Activated CD4-positive, CD25-positive, alpha-beta regulatory T cell treated with anti-CD3 and anti-CD28 coated beads, Interleukin-2, amount 50 U/mL, for 72 hours (primary cell): ENCODE measurements around the gene GTF3A.
A peak's percentile ranks its signal among the peaks of the same experiment; 100 is the strongest.

Experiments
- DNase-seq: peaks from one replicate; pipeline ENCODE4 v3.0.0; 2021

GTF3A gene

DNA sequence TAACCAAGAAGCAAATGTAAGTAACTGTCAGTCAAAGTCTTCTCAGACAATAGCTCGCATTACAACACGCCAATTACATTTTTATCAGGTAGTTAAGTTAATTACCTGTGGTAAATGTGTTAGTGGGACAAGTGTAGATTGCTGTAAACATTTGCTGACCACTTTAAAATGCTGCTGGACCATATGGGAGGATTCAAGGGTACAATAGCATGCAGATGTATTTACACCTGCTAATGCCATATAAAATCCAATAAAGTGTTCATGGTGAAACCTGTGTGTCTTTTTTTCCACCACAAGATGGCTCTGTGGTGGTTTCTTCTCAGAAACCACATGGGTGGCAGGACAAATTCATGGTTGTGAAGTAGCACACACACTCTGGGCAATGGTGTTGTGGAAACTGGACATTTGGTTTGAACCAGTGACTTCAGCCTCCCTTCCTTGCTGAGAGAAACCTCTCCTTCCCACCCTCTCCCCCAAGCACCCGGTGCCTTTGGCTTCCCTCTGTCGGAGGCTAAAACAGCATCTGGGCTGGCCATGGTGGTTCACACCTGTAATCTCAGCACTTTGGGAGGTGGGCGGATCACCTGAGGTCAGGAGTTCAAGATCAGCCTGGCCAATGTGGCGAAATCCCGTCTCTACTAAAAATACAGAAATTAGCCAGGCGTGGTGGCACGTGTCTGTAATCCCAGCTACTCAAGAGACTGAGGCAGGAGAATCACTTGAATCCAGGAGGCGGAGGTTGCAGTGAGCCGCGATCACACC lies 18.1 kb upstream of the GTF3A start:
- DNase-seq = no peak

DNA sequence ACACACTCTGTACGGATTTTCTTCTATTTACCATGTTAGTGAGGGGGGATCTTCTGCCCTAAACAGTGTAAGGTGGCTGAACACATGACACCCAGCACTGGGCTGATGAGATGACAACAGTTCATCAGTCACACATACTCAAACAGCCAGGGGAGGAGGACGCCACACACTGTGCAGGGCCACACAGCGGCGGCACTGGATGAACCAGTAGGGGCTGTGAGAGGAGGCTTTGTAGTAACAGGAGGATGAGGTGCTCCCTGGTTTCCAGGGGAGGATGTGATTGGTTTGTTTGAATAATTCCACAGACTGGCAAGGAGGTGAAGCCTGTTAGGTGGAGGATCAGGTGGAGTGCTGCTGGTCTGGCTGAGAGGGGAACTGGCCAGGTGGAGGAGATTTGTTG lies 16.3 kb upstream of the GTF3A start:
- no peak for DNase-seq

DNA sequence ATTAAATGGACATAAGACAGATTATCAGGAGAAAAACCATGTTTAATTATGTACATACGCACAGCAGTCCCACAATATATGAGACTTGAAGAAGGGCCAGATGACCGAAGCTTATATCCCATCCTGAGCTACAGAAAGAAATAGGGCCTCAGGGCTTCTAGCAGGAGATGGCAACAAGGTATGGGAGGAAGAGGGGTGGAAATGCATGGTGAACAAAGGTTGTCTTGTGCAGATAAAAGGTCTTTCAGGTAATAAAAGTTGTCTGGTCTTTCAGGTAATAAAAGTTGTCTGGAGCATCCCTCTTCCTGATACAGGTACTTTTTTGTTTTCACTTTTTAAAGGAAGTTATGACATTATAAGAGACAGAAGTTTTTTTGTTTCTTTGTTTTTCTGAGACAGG lies 15.4 kb upstream of the GTF3A start:
- DNase-seq = no peak

DNA sequence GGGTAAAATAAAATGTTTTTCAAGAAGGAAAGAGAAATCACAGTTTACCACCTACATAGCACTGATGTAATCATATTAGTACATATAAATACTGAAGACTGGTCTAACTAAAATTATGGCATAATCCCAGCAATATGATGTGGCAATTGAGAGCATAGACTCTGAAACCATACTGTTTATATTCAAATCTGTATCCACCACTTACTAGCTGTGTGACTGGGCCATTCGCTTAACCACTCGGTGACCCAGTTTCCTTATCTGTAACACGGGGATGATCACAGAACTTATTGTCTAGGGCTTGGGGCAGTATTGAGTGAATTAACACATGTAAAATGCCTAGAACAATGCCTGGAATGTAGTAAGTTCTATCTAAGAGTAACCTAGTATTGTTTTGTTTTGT lies 13.1 kb upstream of the GTF3A start:
- DNase-seq = no peak

DNA sequence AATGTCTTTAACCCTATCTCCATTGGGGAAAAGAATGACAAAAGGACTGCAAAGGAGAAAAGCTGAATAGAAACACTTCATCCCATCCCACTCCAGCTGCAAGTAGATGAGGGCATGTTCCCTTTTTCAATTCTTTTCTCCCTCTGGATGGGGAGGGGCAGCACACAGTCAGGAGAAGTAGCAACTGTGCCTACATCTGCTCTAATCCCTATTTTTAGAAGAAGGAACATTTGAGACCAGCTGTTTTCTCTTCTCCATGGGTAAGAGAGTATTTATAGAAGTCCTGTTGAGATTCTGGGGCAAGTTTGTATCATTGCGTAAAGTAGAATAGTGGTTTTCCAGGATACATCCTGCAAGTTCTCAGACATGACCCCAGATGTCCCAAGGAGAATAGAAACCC lies 9.3 kb upstream of the GTF3A start:
- DNase-seq = no peak

DNA sequence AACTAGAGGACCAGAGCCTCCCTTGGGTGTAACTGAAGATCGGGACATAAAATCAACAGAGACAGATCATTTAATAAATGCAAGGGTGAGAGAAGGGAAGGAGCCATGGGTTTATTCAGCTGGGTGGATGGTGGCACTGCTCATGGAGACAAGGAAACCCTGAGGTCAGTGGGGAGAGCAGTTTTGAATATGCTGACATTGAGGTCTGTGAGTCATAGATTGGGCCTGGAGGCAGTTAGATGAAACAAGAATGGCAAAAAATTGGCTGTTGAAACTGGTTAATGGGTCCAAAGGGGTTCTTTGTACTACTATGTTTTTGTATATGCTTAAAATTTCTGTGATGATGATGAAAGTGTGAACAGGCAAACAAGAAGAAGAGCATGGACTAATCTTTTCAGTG lies 5.1 kb upstream of the GTF3A start:
- DNase-seq = no peak

DNA sequence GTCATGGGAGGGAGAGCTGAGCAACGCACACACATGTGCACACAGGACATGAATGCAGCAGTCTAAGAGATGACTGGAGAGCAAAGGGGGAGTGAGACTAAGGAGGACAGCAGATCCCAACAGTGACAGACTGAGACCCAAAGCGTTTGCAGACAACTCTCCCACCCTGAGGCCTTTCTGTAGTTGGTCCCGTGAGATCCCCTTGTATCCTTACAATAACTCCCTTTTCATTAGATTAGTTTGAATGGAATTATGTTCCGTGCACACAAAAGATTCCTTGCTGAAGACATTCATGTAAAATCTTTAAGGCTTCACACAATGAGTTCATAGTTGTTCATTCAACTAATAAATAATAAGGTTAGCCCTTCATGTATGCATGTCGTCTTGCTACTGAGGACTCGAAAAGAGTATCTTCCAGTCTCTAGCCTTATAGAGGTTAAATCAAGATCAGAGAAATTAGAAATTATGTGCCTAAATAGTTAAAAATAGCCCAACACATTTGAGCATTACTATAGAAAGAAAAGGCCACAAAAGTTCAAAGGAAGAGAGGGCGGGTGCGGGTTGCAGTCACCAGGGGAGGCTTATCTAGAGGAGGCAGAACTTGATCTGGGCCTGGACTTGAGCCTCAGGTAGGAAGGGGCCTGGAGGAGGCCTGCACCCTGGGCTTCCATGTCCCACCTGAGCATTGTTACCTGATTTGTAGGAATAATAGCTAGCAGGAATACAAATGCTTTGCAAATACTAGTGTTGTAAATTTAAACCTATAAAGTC lies 3.1 kb upstream of the GTF3A start:
- DNase-seq = no peak

DNA sequence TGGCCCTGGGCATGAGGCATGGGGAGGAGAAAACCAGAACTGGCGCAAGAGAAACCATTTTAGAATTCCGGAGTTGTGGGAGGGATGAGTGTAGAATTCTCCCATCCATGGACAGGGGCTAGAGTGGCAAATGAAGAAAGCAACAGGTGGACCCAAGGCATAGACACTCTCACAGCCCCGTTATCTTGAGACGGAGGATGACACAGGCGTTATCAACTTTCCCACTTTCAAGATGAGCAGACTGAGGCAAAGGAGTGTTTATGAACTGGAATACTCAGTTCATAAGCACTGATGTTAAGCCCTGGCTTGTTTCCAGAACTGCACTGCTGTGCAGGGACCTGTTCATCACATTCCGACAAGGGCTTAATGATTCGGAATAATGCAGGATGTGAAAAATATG lies 1.1 kb upstream of the GTF3A start:
- DNase-seq = no peak

DNA sequence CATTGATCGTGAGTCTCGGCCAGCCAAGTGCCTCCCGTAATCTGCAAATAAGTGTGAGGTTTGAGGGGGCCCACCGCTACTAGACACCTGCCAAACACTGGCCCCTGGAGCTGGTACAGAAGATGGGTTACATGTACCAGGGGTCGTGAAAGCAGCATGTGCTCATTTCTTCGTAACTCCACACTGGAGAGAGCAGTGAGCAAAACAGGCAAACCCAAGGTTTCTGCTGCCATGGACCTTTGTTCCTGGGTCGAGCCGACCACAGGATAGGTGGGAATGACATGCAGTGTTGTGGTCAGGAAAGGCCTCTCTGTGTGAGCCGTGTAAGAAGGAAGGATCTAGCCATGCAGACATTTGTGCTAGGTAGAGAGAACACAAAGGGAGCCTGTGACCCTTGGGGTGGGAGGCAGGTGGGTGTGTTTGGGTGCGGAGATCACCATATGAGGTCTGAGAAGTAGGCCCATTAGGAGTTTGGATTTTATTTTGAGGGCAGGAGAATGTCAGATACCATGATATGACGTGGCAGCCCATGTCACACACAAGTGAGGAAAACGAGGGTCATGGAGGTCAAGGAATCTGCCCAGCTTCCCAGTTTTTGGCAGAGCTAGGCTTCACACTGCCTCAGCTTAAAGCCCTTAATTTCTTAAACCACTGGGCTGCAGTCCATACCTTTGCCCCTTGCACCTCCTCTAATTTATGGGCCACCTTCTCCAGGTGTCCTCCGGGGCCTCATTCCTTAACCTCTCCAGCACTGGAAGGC lies 919 bp downstream of the GTF3A start:
- no peak for DNase-seq

DNA sequence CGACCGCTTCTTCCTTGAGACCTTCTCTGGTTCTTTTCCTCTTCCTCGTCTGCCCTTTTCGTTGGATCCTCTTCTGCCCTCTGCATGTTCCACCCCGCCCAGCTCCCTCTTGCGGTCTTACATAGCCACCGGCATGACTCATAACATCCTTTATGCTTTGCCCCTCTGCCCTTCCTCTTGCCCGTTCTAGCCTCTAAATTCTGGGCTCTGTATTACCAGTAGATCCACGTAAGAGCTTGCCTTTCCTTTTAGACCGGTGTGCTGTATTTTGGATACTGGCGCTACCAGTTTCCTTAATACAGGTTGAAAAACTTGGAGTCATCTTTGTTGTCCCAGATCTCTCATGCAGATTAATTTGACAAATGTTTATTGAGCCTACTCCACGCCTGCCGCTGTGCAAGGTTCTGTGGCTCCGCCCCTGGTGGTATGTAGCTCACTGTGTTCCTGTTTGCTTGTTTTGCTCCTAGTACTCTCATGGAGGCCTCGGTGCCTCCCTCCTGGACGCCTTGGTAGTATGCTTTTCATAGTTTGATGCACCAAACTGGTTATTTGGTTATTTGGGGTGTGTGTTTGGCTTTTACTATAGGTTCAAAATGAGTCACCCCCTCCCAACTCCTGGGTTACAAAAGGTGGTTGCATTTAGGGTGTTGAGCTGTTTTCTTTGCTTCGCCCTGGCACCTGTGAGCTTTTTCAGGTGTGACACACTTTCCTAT lies 1.7 kb downstream of the GTF3A start:
- peak; percentile 69 for DNase-seq

DNA sequence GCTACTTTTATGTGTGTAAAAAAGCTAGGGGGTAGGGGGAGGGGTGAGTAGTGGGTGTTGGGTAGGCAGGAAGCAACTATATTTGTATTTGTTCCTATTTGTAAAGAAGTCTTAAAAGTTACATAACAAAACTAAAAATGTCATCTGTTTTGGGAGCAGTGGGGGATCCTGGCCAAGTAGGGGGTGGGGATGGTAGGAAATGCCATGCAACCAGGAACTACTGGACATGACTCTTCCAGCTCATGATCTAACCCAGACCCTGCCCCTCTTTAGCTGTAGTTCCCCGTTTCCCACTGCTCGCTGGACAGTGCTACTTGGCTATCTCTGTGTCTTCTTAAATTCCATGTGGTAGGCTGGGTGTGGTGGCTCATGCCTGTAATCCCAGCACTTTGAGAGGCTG lies 3.2 kb downstream of the GTF3A start:
- no peak for DNase-seq

DNA sequence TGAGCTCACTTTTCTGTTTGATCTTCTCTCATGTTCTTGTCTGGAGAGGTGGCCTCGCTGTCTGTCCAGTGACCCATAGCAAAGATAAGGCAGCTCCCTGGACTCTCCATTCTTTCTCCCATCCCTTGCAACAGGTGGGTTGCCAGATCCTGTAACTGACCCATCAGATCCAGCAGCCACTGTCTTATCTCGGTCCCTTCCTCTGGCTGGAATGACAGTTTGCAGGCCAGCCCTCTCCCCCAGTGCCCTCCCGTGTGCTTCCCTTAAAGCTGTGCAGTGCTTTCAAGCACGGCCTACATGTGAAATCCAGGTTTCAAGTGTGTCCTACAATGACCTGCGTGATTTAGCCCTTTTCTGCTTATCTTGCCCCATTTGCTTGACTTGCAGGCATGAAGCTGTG lies 3.7 kb downstream of the GTF3A start:
- no peak for DNase-seq

DNA sequence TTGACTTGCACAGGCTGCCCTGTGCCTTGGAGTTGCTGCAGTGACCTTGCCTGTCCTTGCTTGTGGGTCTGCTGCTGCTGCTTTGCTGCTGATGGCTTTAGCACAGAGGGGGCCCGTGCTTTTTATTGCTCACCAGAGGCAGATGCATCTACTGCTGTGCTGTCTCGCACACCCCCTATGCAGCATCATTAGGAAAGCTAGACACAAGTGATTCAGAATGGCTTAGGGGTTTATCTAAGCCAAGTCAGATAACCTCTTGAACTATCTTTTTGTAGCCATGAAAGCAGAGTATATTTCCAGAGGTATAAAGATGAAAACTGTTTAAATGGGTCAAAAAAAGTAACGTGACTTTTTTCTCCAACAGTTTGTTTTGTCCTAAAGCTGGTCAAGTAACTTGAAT lies 7.8 kb downstream of the GTF3A start:
- no peak for DNase-seq

DNA sequence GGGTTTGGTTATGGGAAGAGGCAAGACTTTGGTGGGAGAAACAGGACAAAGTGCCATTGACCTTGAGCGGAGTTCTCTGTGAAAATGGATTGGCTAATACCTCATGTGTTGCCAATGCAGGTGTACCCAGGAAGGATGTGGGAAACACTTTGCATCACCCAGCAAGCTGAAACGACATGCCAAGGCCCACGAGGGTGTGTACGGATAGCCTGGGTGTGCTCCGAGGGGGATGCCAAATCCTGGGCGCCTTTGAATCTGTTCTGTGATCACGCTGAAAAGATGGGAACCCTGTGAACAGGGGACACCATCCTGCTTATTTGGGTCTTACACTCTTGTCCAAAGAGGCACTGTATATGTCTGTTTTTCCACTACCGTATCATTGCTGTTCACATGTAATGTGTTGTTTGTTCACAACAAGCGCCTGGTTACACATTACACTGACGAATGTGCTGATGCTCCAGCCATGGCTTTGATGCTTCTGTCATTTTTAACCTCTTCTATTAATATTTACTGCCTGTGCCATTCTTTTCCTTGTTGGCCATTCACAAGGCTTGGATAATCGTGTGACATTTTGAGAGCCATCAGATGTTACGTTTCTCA lies 8.3 kb downstream of the GTF3A start:
- no peak for DNase-seq

DNA sequence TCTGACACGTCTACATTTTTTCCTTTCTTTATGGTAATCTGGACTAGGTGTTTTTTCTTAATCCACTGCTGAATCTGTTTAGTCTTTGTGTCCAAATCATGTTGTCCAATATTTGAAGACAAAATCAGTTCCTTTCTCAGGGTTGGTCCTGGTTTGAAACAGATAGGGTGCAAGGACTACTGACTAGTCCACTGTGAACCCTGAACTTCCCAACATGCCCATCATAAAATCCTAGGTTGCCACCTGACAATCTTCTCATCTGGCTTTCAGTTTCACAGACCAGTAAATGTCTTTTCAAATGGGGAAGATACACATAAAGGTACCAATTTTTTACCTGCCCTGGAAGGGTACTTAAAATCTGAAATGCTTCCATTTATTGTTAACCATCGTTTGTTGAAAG lies 12.7 kb downstream of the GTF3A start:
- no peak for DNase-seq

DNA sequence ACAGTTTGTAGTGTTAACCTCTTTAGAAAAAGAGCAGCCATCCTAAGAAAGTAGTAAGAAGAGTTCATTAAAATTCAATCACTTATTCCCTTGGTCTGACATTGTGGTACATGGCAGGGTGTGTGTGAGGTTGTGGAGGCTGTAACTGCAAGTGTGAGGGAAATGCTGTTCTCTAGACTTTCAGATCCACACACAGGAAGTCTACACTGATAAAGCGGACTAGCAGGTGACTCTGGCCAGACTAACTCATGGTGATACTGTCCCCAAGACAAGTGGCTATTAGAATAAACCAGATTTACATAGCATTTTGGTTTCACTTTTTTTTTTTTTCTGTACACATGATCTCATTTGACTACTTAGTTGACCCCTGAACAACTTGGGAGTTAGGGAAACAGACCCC lies 16.0 kb downstream of the GTF3A start:
- no peak for DNase-seq

DNA sequence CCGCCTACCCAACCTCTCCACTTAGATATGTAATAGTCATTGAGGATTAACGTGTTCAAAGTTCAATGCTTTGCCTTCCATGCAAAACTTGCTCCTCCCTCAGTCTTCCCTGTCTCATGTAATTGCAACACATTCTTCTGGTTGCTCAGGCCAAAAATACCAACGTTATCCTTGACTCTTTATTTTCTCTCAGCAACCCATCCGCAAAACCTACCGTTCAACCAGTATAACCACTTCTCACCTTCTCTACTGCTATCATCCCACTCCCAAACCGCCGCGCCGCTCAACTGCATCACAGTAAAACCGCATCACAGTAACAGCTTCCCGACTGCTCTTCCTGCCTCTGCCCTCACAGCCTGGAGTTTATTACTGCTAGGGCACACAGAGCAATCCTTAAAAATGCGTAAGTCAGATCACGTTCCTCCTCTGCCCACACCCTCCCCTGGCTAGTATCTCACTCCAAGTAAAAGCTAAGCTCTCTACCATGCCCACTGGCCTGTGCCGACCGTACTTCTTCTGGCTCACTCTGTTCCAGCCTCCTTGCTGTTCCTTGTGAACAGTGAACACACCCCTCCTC lies 17.7 kb downstream of the GTF3A start:
- no peak for DNase-seq

DNA sequence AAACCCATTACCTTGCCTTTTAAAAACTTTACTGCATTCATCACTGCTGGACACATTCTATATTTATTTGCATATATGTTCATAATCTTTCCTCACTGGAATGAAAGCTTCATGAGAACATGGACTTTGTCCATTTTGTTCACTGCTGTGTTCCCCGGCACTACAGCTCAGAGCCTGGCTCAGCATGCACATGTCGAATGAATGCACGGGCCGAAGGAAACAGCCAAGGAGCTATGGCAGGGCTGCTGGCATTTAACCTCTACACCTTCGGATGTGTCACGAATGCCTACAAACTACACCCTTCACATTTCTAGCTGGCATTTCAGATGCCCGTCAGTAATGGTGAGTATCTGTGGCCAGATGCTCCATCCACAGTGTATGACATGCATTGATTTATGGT lies 18.4 kb downstream of the GTF3A start:
- no peak for DNase-seq

DNA sequence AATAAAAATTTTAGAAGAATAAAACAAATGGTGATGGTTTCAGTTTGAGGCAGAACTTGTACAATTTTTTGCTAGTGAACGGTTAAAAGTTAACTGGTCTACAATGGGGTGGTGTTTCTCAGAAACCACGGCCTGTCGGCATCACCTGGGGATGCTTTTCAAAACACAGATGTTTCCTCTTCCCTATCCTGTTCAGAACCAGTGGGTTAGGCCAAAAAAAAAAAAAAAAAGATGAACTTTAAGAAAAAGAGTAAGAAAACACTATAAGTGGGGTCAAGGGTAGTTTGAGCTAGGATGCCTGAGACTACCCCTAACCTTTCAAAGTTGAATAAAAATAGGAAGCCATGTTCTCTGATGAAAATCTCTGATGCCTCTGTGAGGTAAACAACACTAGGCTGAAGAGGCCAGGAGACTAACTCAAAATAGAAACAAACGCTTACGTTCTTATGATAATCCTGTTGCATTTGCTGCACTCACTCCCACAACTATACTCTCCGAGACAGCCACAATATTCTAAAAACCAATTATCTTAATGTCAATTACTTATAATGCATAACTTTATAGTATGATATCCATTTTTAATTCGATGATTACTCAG lies 22.7 kb downstream of the GTF3A start:
- no peak for DNase-seq

DNA sequence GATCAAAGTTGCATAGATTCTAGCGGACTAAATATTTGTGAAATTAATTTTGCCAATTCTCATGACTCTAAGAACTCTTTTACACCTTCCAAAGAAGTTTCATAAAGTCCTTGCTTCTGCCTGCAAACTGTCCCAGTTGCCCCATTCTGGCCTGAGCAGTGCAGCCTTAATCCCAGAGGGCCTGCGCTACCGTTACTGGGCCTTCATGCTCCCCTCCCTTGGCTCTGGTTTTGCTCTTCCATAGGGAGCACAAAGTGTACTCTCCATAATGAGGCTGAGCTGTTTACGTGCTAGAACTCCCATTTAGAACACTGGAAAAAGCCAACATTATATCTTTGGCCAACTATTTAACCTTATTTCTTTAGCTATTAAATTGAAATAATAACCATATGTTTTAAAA lies 23.9 kb downstream of the GTF3A start:
- no peak for DNase-seq

DNA sequence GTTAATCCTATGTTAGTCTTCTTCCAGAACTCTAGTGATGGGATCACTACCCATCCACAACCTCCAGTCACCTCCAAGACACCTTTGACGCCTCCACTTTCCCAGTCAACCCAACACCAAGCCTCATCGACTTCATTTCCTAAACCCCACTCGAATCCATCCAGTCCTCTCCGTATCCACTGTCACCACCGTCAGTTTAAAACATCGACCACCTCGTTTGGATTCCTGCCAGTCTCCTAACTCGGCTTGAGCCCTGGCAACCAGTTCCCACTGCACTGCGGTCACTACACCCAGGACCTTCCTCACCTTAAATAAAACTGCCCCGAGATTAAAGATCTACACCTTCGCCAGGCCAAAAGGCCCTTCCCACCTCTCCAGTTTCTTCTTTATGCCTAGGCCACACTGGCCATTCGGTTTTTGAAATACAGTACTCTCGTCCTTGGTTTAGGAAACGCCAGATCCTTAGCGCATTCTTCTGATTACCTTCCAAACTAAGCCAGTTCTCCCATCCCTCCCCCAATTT lies 24.7 kb downstream of the GTF3A start:
- DNase-seq = no peak
